Osteoblast (primary cell): ENCODE results near the gene EXOC3L4. TPM values are rescaled to one million over a fixed set of nuclear protein-coding genes. Genes with fewer than 3 reads are reported as not detected.

Source experiments
- DNase-seq: peaks from one replicate; pipeline ENCODE4 v3.0.0; 2011; ENCODE audit warnings: low spot score, mixed read lengths; ENCODE audit not compliant: insufficient read length; ENCODE audit errors: missing footprints
- H2AFZ ChIP-seq: 2 replicates; pipeline ENCODE4 v1.6.0; 2011; ENCODE audit warnings: mild to moderate bottlenecking, low read length
- H3K27ac ChIP-seq: 2 replicates; pipeline ENCODE4 v1.5.1; 2011; ENCODE audit warnings: mild to moderate bottlenecking, low read depth, low read length, moderate library complexity
- H3K27me3 ChIP-seq: 2 replicates; pipeline ENCODE4 v1.6.0; 2012; ENCODE audit warnings: mild to moderate bottlenecking, control low read depth, inconsistent platforms, low read length, moderate library complexity; ENCODE audit not compliant: insufficient read depth
- H3K36me3 ChIP-seq: 2 replicates; pipeline ENCODE4 v1.5.1; 2011; ENCODE audit warnings: mild to moderate bottlenecking, low read length, control low read depth, moderate library complexity; ENCODE audit not compliant: insufficient read depth
- H3K4me1 ChIP-seq: 2 replicates; pipeline ENCODE4 v1.5.1; 2011; ENCODE audit warnings: mild to moderate bottlenecking, low read length, control low read depth, moderate library complexity; ENCODE audit not compliant: insufficient read depth
- H3K4me2 ChIP-seq: 2 replicates; pipeline ENCODE4 v1.6.0; 2011; ENCODE audit warnings: mild to moderate bottlenecking, low read length; ENCODE audit not compliant: insufficient read depth
- H3K4me3 ChIP-seq: fragments of 200-600 bp; sonication (generic); 3 replicates; pipeline ENCODE4 v1.5.1; 2012; ENCODE audit warnings: mild to moderate bottlenecking, low read length, inconsistent platforms; ENCODE audit not compliant: insufficient read depth
- H3K79me2 ChIP-seq: 2 replicates; pipeline ENCODE4 v1.6.0; 2012; ENCODE audit warnings: mild to moderate bottlenecking, low read length, control low read depth, inconsistent platforms; ENCODE audit not compliant: insufficient read depth
- H3K9me3 ChIP-seq: 2 replicates; pipeline ENCODE4 v1.5.1; 2011; ENCODE audit warnings: low read depth, low read length, control low read depth
- H4K20me1 ChIP-seq: 2 replicates; pipeline ENCODE4 v1.6.0; 2012; ENCODE audit warnings: mild to moderate bottlenecking, low read length, control low read depth; ENCODE audit not compliant: insufficient read depth
- total RNA-seq: library from RNA; depleted of rRNA; stranded (reverse); fragments of >200 nt; gene quantifications from 2 replicates; pipeline ENCODE4 v1.2.3, GENCODE V29; 2012
- TF ChIP-seq, protein P1 (sequence below): IDR thresholded peaks from 2 replicates; pipeline ENCODE4 v1.5.1; 2011; ENCODE audit warnings: mild to moderate bottlenecking, low read depth, low read length, moderate library complexity; ENCODE audit errors: extremely low read depth

The EXOC3L4 gene
- total RNA-seq, 1 donor, result not detected

DNA sequence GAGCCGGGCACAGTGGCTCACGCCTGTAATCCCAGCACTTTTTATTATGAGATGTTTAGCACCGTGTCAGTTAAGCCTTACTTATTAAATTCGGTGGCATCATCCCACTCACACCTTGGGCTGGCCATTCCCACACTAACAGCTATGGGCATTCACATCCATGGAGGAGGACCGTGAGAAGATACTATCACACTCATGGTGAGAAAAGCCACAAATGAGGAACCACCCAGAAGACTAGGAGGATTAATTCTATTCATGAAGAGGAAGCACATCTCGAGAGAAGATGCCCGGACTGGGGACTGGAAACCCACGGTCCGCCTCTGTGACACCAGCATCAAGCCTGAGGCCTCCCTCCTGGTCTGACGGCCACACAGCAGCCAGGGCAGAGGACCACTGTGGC, 42.1 kb upstream of the EXOC3L4 start:
- Histone ChIP-seq H3K36me3 (peaks cover 2% of the 10 kb centered on the region), H4K20me1 (peaks cover 62% of the 10 kb centered on the region), H3K9me3 (no peaks in the 10 kb centered on the region), H2AFZ (no peak overlapping the region), H3K4me3 (no peak overlapping the region), H3K79me2 (peaks cover 93% of the 10 kb centered on the region), H3K4me1 (peaks cover 12% of the 10 kb centered on the region), H3K27ac (no peak overlapping the region), H3K27me3 (no peaks in the 10 kb centered on the region), H3K4me2 (no peak overlapping the region)
- DNase-seq, result no peak
- TF ChIP-seq, protein P1, sequence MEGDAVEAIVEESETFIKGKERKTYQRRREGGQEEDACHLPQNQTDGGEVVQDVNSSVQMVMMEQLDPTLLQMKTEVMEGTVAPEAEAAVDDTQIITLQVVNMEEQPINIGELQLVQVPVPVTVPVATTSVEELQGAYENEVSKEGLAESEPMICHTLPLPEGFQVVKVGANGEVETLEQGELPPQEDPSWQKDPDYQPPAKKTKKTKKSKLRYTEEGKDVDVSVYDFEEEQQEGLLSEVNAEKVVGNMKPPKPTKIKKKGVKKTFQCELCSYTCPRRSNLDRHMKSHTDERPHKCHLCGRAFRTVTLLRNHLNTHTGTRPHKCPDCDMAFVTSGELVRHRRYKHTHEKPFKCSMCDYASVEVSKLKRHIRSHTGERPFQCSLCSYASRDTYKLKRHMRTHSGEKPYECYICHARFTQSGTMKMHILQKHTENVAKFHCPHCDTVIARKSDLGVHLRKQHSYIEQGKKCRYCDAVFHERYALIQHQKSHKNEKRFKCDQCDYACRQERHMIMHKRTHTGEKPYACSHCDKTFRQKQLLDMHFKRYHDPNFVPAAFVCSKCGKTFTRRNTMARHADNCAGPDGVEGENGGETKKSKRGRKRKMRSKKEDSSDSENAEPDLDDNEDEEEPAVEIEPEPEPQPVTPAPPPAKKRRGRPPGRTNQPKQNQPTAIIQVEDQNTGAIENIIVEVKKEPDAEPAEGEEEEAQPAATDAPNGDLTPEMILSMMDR, result no peak

DNA sequence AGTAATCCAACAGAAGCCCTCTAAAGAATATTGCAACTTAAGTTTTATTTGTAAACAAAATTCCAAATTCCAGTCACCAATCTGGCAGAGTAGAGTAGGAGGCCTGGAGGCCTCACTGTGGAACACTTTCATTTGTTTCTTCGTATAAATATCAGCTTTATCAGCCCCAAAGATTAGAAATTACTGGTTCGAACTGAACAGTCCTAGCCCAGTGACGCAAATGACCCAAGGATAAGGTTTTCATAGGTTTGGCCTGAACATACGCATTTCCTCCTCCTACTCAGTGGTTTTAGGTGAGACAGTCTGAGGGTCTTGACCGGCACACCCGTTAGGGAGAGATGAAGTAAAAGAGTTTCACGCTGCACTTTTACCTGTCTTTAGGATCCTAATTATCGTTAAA, 38.8 kb upstream of the EXOC3L4 start:
- H3K4me3 ChIP-seq, result peak overlapping the region; percentile 85
- no peaks in the 10 kb centered on the region for H3K27me3 ChIP-seq
- H2AFZ ChIP-seq, result no peak overlapping the region
- DNase-seq, result no peak
- peak overlapping the region; percentile 92 for H3K4me2 ChIP-seq
- peaks cover 37% of the 10 kb centered on the region for H4K20me1 ChIP-seq
- H3K4me1 ChIP-seq, result peaks cover 22% of the 10 kb centered on the region
- H3K9me3 ChIP-seq, result no peaks in the 10 kb centered on the region
- TF ChIP-seq, protein P1, result no peak
- H3K79me2 ChIP-seq, result peaks cover 80% of the 10 kb centered on the region
- H3K36me3 ChIP-seq, result peaks cover 2% of the 10 kb centered on the region
- peak overlapping the region; percentile 81 for H3K27ac ChIP-seq

GRCh38 chr14:103056322-103057027, 38.0 kb upstream of the EXOC3L4 start:
- peak; percentile 94 for DNase-seq
- H3K4me3 ChIP-seq, result peak overlapping the region; percentile 85
- H3K4me2 ChIP-seq, result peak overlapping the region; percentile 92
- peaks cover 22% of the 10 kb centered on the region for H3K4me1 ChIP-seq
- peaks cover 32% of the 10 kb centered on the region for H4K20me1 ChIP-seq
- H3K36me3 ChIP-seq, result peaks cover 2% of the 10 kb centered on the region
- peak overlapping the region; percentile 81 for H3K27ac ChIP-seq
- H3K9me3 ChIP-seq, result no peaks in the 10 kb centered on the region
- peak overlapping the region; percentile 59 for H2AFZ ChIP-seq
- H3K27me3 ChIP-seq, result no peaks in the 10 kb centered on the region
- TF ChIP-seq, protein P1, result no peak
- H3K79me2 ChIP-seq, result peaks cover 72% of the 10 kb centered on the region

- Histone ChIP-seq H3K36me3 (peaks cover 2% of the 10 kb centered on the region), H3K27ac (peak overlapping the region; percentile 61), H4K20me1 (peaks cover 30% of the 10 kb centered on the region), H3K27me3 (no peaks in the 10 kb centered on the region), H3K4me3 (peak overlapping the region; percentile 85), H3K9me3 (no peaks in the 10 kb centered on the region), H3K4me1 (peaks cover 22% of the 10 kb centered on the region), H3K4me2 (peak overlapping the region; percentile 92), H3K79me2 (peaks cover 67% of the 10 kb centered on the region), H2AFZ (peak overlapping the region; percentile 59)
- TF ChIP-seq, protein P1, result no peak
- DNase-seq, result no peak
Observed at GRCh38 chr14:103057028-103057371, 37.5 kb upstream of the EXOC3L4 start.
